ENCODE data around the gene LILRA2.
"Not testable (repeated sequence)": the region's sequence is repeated elsewhere in the genome, so short reads cannot be mapped to it uniquely, and the experiment has no call there.

Gene LILRA2

DNA sequence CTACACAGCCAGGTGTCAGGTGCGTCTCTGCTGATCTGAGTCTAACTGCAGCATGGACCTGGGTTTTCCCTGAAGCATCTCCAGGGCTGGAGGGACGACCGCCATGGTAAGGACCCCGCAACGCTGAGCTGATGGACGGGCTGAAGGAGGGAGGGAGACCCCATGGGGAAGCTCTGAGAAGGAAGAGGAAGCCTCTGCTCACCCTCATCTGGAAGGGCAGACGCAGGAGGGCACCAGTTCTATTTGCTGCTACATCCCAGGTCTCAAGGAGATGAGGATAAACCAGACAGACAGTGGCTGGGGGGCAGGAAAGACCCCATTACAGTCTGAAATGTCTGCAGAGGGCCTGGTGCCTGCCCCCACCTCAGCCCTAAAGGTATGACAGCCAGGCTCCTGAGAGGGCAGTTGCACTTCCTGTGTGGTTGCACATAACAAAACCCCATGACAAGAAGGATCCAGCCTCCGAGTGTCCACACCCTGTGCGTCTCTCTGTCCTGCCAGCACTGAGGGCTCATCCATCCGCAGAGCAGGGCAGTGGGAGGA, at the start of gene LILRA2:
TSS of gene LILRA2 (plus strand) at position 461 of the 543 bp plus-strand sequence. CDS start 89 bp downstream, outside the sequence.
- DNase-seq: peak; percentile 33 to 49

DNA sequence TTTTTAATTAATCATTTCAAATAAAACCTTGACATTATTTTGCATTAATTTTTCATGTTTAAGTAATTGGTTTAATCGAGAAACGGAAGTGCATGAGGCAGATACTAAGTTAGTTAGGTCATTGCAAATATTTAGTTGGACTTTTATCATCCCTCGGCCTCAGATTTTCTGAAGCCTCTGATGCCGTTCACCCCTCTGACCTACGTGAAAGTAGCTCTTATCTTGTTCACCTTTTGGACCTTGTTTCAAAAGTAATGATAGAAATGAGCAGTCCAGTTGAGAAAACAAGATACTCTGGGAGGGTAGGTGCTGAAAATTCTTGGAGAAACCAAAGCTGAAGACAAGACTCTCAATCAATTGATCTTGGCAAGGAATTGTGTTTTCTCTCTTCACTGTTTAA, 48.0 kb upstream of the LILRA2 start:
- DNase-seq: no peak

DNA sequence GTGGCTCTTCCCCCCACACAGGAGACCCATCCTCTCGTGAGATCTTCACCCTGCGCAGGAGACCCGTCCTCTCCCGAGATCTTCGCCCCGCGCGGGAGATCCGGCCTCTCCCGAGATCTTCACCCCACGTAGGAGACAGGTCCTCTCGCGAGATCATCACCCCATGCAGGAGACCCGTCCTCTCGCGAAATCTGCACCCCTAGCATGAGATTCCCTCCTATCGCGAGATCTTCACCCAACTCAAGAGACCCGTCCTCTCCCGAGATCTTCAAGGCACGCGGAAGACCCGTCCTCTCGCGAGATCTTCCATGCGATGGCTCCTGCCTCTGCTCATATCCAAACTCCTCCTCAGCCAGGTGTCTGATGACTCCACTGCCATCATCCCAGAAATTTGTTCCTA, 46.6 kb upstream of the LILRA2 start:
- DNase-seq: no peak

- DNase-seq: no peak
Observed at GRCh38 chr19:54530866-54531265, 42.7 kb upstream of the LILRA2 start.

GRCh38 chr19:54532528-54532927, 41.1 kb upstream of the LILRA2 start:
- DNase-seq: no peak

DNA sequence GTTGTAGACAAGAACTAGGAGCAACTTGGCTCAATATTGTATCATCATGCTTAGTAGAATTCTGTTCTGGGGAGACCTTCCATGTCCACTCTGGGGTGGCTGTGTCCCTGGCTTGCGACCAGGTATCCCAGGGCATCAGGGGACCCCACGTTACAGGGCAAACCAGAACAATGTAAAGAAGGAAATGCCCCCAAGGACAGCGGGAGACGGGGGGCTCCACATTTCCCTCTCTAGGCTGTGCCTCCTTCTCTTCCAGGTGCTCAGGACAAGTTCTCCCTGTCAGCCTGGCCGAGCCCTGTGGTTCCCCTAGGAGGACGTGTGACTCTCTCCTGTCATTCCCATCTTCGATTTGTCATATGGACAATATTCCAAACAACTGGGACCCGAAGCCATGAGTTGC, 40.1 kb upstream of the LILRA2 start:
- no peak for DNase-seq

DNA sequence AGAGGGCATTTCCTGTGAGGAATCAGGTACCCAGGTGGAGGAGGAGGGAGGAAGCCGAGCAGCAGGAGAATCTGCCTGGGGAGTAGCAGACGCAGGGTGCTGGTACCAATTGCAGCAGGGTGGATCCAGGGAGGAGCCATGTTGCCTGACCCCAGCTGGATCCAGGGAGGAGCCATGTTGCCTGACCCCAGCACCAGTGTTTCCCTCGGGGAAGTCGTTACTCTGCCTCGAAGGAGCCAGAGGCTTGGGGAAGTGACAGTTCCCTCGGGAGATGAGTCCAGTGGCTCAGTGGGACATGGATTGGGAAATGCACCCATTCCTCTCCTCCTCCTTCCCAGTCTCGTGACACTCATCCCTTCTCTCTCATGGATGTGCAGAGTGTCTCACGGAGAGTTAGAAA, 39.4 kb upstream of the LILRA2 start:
- no peak for DNase-seq

- DNase-seq: no peak
Observed at GRCh38 chr19:54535601-54536000, 38.0 kb upstream of the LILRA2 start.

DNA sequence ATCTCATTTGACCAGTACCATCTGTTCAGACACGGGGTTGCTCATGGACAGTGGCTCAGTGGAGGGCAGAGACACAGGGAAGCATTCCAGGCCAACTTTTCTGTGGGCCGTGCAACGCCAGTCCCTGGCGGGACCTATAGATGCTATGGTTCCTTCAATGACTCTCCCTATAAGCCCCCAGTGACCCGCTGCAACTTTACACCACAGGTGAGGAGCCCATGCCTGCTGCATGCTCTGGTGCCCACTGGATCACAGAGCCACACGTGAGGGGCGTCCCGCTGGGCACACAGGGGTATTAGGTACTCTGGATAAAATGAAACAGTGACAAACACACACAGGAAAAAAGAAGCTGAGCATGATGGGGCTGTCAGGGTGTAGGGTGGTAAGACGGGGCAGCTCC, 36.6 kb upstream of the LILRA2 start:
- no peak for DNase-seq

GRCh38 chr19:54541712-54542111, 31.9 kb upstream of the LILRA2 start:
- peak; percentile 11 to 13 for DNase-seq

GRCh38 chr19:54548806-54549205, 24.8 kb upstream of the LILRA2 start:
- DNase-seq: no peak

GRCh38 chr19:54549224-54549623, 24.4 kb upstream of the LILRA2 start:
- no peak for DNase-seq

GRCh38 chr19:54551293-54551692, 22.3 kb upstream of the LILRA2 start:
- DNase-seq: no peak

- no peak for DNase-seq
Observed at GRCh38 chr19:54551950-54552912, 21.4 kb upstream of the LILRA2 start.

GRCh38 chr19:54552913-54553310, 20.7 kb upstream of the LILRA2 start:
- no peak for DNase-seq

DNA sequence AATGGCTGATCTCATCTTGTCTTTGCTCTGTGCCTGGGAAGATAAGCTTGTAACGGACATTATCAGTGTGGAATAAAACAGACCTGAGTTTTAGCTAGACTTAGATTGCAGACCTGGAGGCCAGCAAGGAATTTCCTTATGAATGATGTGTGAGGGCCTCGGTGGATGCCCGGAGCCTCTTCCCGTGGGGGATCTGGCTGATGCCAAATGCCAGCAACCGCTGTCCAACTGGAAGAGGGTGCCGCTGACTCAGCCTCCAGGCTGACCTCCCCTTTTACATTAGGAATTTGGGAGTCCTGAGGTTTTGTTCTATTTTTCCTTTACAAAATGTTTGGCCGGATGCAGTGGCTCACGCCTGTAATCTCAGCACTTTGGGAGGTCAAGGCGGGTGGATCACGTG, 19.6 kb upstream of the LILRA2 start:
- DNase-seq: no peak

DNA sequence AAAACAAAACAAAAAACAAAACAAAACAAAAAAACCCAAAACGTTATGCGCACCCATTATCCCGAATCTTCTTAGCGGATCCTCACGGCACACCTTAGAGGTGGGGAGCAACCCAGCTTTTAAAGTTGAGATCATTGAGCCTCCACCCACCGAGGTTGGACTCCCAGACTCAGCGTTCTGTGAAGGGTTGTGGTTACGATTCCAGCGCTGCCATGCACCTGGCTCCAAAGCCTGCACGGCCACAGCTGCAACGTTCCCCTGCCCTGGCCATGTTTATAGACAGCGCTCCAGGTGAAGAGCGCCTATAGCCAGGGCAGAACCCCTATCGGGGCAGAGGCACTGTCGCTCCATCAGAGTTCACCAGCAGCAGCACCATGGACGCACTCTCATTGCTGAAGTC, 18.7 kb upstream of the LILRA2 start:
- no peak for DNase-seq

DNA sequence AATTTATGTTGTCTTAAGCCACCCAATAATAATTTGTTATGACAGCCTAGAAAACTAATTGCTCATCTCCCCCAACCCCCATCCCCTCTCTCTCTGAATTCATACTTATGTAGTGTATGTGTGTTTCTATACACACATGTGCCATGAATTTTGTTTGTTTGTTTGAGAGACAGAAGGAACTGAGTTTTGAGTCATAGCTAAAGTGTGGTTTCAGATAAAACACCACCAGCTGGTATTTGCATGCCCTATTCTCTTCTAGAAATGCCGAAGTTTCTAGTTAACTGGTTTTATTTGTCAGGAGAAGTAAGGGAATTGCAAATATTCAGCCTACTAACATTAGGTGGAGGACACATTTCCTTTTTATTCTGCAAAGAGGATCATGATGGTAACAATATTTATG, 17.4 kb upstream of the LILRA2 start:
- no peak for DNase-seq

GRCh38 chr19:54558339-54558738, 15.3 kb upstream of the LILRA2 start:
- DNase-seq: peak; percentile 47 to 65

DNA sequence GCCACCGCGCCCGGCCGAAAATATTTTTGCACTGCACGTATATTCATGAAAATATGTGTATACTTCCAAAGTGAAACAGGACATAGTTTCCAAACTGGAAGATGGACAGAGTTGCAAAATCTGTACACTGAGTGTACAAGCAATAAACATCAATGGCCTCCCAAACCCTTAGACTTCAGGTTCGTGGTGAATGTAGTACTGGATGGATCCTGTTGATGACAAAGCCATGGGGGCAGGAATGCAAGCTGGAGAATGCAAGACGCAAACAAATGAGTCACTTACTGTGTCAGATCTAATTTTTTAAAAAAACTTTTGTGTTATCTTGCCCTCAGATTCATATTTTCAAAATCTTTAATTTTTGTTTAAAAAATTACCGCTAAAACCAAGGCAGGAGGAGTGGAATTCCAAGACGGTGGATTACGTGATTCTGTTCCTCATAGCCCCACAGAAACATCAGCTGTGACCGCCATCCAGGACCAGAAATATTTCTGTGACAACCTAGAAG, 12.7 kb upstream of the LILRA2 start:
- DNase-seq: no peak

GRCh38 chr19:54561840-54562239, 11.8 kb upstream of the LILRA2 start:
- DNase-seq: no peak

DNA sequence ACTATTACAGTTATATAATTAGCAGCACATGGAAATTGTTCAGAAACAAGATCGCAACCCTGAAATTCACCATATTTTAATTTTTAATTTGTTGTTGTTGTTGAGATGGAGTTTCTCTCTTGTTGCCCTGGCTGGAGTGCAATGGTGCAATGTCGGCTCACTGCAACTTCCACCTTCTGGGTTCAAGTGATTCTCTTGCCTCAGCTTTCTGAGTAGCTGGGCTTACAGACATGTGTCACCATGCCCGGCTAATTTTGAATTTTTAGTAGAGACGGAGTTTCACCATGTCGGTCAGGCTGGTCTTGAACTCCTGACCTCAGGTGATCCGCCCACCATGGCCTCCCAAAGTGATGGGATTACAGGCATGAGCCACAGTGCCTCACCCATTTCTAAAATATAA, 10.4 kb upstream of the LILRA2 start:
- DNase-seq: not testable (repeated sequence)

DNA sequence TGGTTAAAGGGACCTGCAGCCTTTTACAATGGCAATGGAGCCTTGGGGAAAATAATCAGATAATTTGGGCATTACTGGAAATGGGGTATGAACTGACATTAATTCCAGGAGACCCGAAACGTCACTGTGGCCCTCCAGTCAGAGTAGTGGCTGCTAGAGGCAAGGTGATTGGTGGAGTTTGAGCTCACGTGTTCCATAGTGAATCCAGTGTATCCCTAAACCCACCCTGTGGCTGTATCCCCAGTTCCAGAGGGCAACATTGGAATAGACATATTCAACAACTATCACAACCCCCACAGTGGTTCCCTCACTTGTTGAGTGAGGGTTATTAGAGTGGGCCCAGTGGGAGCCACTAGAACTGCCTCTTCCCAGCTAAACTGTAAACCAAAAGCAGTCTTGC, 3.3 kb upstream of the LILRA2 start:
- no peak for DNase-seq
